Activated T-helper 1 cell treated with anti-CD3 and anti-CD28 coated beads, Interleukin-12 subunit alpha, Interleukin-12 subunit beta, Interleukin-2, Interleukin-4 antibody, amounts not matched to agents 30 ng/mL and 10 ng/mL and 1 ng/mL, durations not matched to agents 14 hours and 24 hours and 36 hours (primary cell): ENCODE results near the gene ZNF783. TPM values are rescaled to one million over a fixed set of nuclear protein-coding genes. Genes with fewer than 3 reads are reported as not detected.
"Not testable (repeated sequence)": the region's sequence is repeated elsewhere in the genome, so short reads cannot be mapped to it uniquely, and the experiment has no call there.

ENCODE experiments used
- DNase-seq: peaks from one replicate; pipeline ENCODE4 v3.0.0; 2021; ENCODE audit warnings: low spot score
- H3K27ac Mint-ChIP-seq: one replicate; pipeline ENCODE4 v1.8.0; 2021; ENCODE audit warnings: mild to moderate bottlenecking, mixed read lengths
- H3K27me3 Mint-ChIP-seq: one replicate; pipeline ENCODE4 v1.8.0; 2022; ENCODE audit warnings: mild to moderate bottlenecking, moderate library complexity, mixed read lengths; ENCODE audit not compliant: insufficient read depth
- H3K36me3 Mint-ChIP-seq: one replicate; pipeline ENCODE4 v1.8.0; 2021; ENCODE audit warnings: low read depth, mixed read lengths
- H3K4me1 Mint-ChIP-seq: one replicate; pipeline ENCODE4 v1.8.0; 2021; ENCODE audit warnings: low read depth, mixed read lengths
- H3K4me3 Mint-ChIP-seq: one replicate; pipeline ENCODE4 v1.8.0; 2021; ENCODE audit warnings: mild to moderate bottlenecking, moderate library complexity, mixed read lengths
- H3K9me3 Mint-ChIP-seq: one replicate; pipeline ENCODE4 v1.8.0; 2021; ENCODE audit warnings: mixed read lengths
- intact Hi-C: fragments of 100-400 bp; cut with micrococcal nuclease; formaldehyde crosslinking; loops from one replicate; pipeline ENCODE4 v1.15.1; 2024
- total RNA-seq: library from RNA; stranded (reverse); gene quantifications from 2 replicates; pipeline ENCODE4 v1.2.3, GENCODE V29; 2022

Gene ZNF783
- total RNA-seq, result 24.1 and 25.6 TPM in 2 replicates

- intact Hi-C loops, result loop anchor here (1.0 to 5.0 kb wide), 14 partner anchors 13 to 610 kb away; partner anchors contain the start of genes ATP6V0E2, PDIA4, ZNF212 and ZNF282
- Mint-ChIP-seq H3K27me3 (no peaks in the 10 kb centered on the region), H3K4me3 (peak within 1 kb of the TSS; percentile 88), H3K9me3 (no peaks in the 10 kb centered on the region), H3K4me1 (peaks cover 29% of the 10 kb centered on the region), H3K36me3 (peaks cover 21% of the 10 kb centered on the region), H3K27ac (peak within 1 kb of the TSS; percentile 95)
- peak; percentile 81 for DNase-seq
Observed at GRCh38 chr7:149261829-149262617, at the start of gene ZNF783. ZNF783 (plus strand) TSS chr7:149262196; CDS start chr7:149262334, 138 bp downstream.

- no peak for DNase-seq
- peaks cover 49% of the 10 kb centered on the region for H3K36me3 Mint-ChIP-seq
- no peaks in the 10 kb centered on the region for H3K27me3 Mint-ChIP-seq
- intact Hi-C loops, result no loop called here
- peaks cover 12% of the 10 kb centered on the region for H3K4me1 Mint-ChIP-seq
- no peak overlapping the region for H3K4me3 Mint-ChIP-seq
- no peaks in the 10 kb centered on the region for H3K9me3 Mint-ChIP-seq
- no peak overlapping the region for H3K27ac Mint-ChIP-seq
Observed at GRCh38 chr7:149214020-149214720, 47.8 kb upstream of the ZNF783 start.

- no peak overlapping the region for H3K4me3 Mint-ChIP-seq
- H3K9me3 Mint-ChIP-seq, result no peaks in the 10 kb centered on the region
- DNase-seq, result no peak
- intact Hi-C loops, result no loop called here
- peaks cover 41% of the 10 kb centered on the region for H3K36me3 Mint-ChIP-seq
- no peak overlapping the region for H3K27ac Mint-ChIP-seq
- no peaks in the 10 kb centered on the region for H3K4me1 Mint-ChIP-seq
- H3K27me3 Mint-ChIP-seq, result no peaks in the 10 kb centered on the region
Observed at GRCh38 chr7:149216402-149216801, 45.6 kb upstream of the ZNF783 start.

GRCh38 chr7:149217570-149217969 is 44.4 kb upstream of the ZNF783 start:
- Mint-ChIP-seq H3K36me3 (peaks cover 42% of the 10 kb centered on the region), H3K27ac (peak overlapping the region; percentile 29), H3K27me3 (no peaks in the 10 kb centered on the region), H3K9me3 (no peaks in the 10 kb centered on the region), H3K4me1 (no peaks in the 10 kb centered on the region), H3K4me3 (no peak overlapping the region)
- no peak for DNase-seq
- intact Hi-C loops, result no loop called here

- Mint-ChIP-seq H3K36me3 (peaks cover 36% of the 10 kb centered on the region), H3K4me3 (no peak overlapping the region), H3K9me3 (no peaks in the 10 kb centered on the region), H3K4me1 (no peaks in the 10 kb centered on the region), H3K27ac (no peak overlapping the region), H3K27me3 (no peaks in the 10 kb centered on the region)
- DNase-seq, result no peak
- intact Hi-C loops, result no loop called here
Observed at GRCh38 chr7:149218469-149219420, 43.3 kb upstream of the ZNF783 start.

GRCh38 chr7:149220534-149220933 is 41.5 kb upstream of the ZNF783 start:
- no peaks in the 10 kb centered on the region for H3K9me3 Mint-ChIP-seq
- no peaks in the 10 kb centered on the region for H3K4me1 Mint-ChIP-seq
- no peak for DNase-seq
- H3K27me3 Mint-ChIP-seq, result no peaks in the 10 kb centered on the region
- H3K4me3 Mint-ChIP-seq, result no peak overlapping the region
- peaks cover 31% of the 10 kb centered on the region for H3K36me3 Mint-ChIP-seq
- H3K27ac Mint-ChIP-seq, result no peak overlapping the region
- intact Hi-C loops, result no loop called here

GRCh38 chr7:149223176-149223575 is 38.8 kb upstream of the ZNF783 start:
- intact Hi-C loops, result no loop called here
- H3K36me3 Mint-ChIP-seq, result peaks cover 24% of the 10 kb centered on the region

GRCh38 chr7:149223761-149224160 is 38.2 kb upstream of the ZNF783 start:
- Mint-ChIP-seq H3K4me1 (no peaks in the 10 kb centered on the region), H3K27me3 (no peaks in the 10 kb centered on the region), H3K4me3 (no peak overlapping the region), H3K27ac (no peak overlapping the region), H3K9me3 (no peaks in the 10 kb centered on the region), H3K36me3 (peaks cover 24% of the 10 kb centered on the region)
- intact Hi-C loops, result no loop called here
- no peak for DNase-seq

More at GRCh38 chr7:149223176-149223575, 38.8 kb upstream of the ZNF783 start:
- no peaks in the 10 kb centered on the region for H3K4me1 Mint-ChIP-seq
- no peaks in the 10 kb centered on the region for H3K27me3 Mint-ChIP-seq
- H3K4me3 Mint-ChIP-seq, result no peak overlapping the region
- no peaks in the 10 kb centered on the region for H3K9me3 Mint-ChIP-seq
- DNase-seq, result no peak
- H3K27ac Mint-ChIP-seq, result no peak overlapping the region

GRCh38 chr7:149224352-149224751 is 37.6 kb upstream of the ZNF783 start:
- DNase-seq, result no peak
- no peaks in the 10 kb centered on the region for H3K4me1 Mint-ChIP-seq
- H3K36me3 Mint-ChIP-seq, result peaks cover 20% of the 10 kb centered on the region
- intact Hi-C loops, result no loop called here
- H3K27ac Mint-ChIP-seq, result no peak overlapping the region
- H3K4me3 Mint-ChIP-seq, result no peak overlapping the region
- no peaks in the 10 kb centered on the region for H3K9me3 Mint-ChIP-seq
- H3K27me3 Mint-ChIP-seq, result no peaks in the 10 kb centered on the region

- no peak overlapping the region for H3K4me3 Mint-ChIP-seq
- no peak for DNase-seq
- intact Hi-C loops, result no loop called here
- H3K4me1 Mint-ChIP-seq, result no peaks in the 10 kb centered on the region
- H3K36me3 Mint-ChIP-seq, result peaks cover 17% of the 10 kb centered on the region
- H3K9me3 Mint-ChIP-seq, result no peaks in the 10 kb centered on the region
- H3K27ac Mint-ChIP-seq, result no peak overlapping the region
- peaks cover 2% of the 10 kb centered on the region for H3K27me3 Mint-ChIP-seq
Observed at GRCh38 chr7:149225106-149225505, 36.9 kb upstream of the ZNF783 start.

- Mint-ChIP-seq H3K36me3 (peaks cover 17% of the 10 kb centered on the region), H3K27ac (no peak overlapping the region), H3K27me3 (peaks cover 3% of the 10 kb centered on the region), H3K4me1 (no peaks in the 10 kb centered on the region), H3K4me3 (no peak overlapping the region), H3K9me3 (no peaks in the 10 kb centered on the region)
- no peak for DNase-seq
- intact Hi-C loops, result no loop called here
Observed at GRCh38 chr7:149225656-149226055, 36.3 kb upstream of the ZNF783 start.

- H3K4me1 Mint-ChIP-seq, H3K27ac Mint-ChIP-seq, DNase-seq, H3K27me3 Mint-ChIP-seq, intact Hi-C loops, H3K9me3 Mint-ChIP-seq, H3K4me3 Mint-ChIP-seq: not testable (repeated sequence)
- H3K36me3 Mint-ChIP-seq, result peaks cover 14% of the 10 kb centered on the region
Observed at GRCh38 chr7:149226366-149226765, 35.6 kb upstream of the ZNF783 start.
